SKM-1 treated with dmso at 0.1 percent for 144 hours (cell line): Measurements from ENCODE around the gene TMEM266.
A peak's percentile ranks its signal among the peaks of the same experiment; 100 is the strongest.

Source experiments
- DNase-seq: peaks from one replicate; lab custom pipeline; 2025; ENCODE audit not compliant: unreplicated experiment; lab: John Stamatoyannopoulos, UW

TMEM266 gene

GRCh38 chr15:76179023-76179422 lies 119.2 kb downstream of the TMEM266 start:
- DNase-seq, result no peak

GRCh38 chr15:76180321-76180720 lies 120.5 kb downstream of the TMEM266 start:
- DNase-seq, result no peak

- DNase-seq, result no peak
Observed at GRCh38 chr15:76181705-76182107, 121.9 kb downstream of the TMEM266 start.

- no peak for DNase-seq
Observed at GRCh38 chr15:76183930-76184649, 124.3 kb downstream of the TMEM266 start.

GRCh38 chr15:76184650-76185035 lies 124.9 kb downstream of the TMEM266 start:
- DNase-seq, result no peak

GRCh38 chr15:76185716-76186115 lies 125.9 kb downstream of the TMEM266 start:
- DNase-seq, result peak; percentile 54

GRCh38 chr15:76187163-76187562 lies 127.4 kb downstream of the TMEM266 start:
- DNase-seq, result no peak

- no peak for DNase-seq
Observed at GRCh38 chr15:76189106-76189505, 129.3 kb downstream of the TMEM266 start.

GRCh38 chr15:76190070-76190564 lies 130.3 kb downstream of the TMEM266 start:
- DNase-seq, result no peak

- peak; percentile 75 for DNase-seq
Observed at GRCh38 chr15:76190751-76191538, 131.2 kb downstream of the TMEM266 start.

GRCh38 chr15:76191539-76192244 lies 131.9 kb downstream of the TMEM266 start:
- no peak for DNase-seq

- DNase-seq, result no peak
Observed at GRCh38 chr15:76192715-76193114, 132.9 kb downstream of the TMEM266 start.

- no peak for DNase-seq
Observed at GRCh38 chr15:76193934-76194333, 134.1 kb downstream of the TMEM266 start.

- DNase-seq, result no peak
Observed at GRCh38 chr15:76195506-76196268, 135.9 kb downstream of the TMEM266 start.

GRCh38 chr15:76196269-76197231 lies 136.8 kb downstream of the TMEM266 start:
- peak; percentile 55 for DNase-seq

- no peak for DNase-seq
Observed at GRCh38 chr15:76197703-76198455, 138.1 kb downstream of the TMEM266 start.

- DNase-seq, result no peak
Observed at GRCh38 chr15:76198456-76199105, 138.8 kb downstream of the TMEM266 start.
